Vein endothelial cell (primary cell): ENCODE results near the gene PLVAP. TPM values are rescaled to one million over a fixed set of nuclear protein-coding genes. Genes with fewer than 3 reads are reported as not detected.

ENCODE experiments used
- total RNA-seq: library from RNA; depleted of rRNA; stranded (reverse); fragments of >200 nt; gene quantifications from 2 replicates; pipeline ENCODE4 v1.2.3, GENCODE V29; 2012

Gene PLVAP
- 13.7 and 13.8 TPM in 2 replicates for total RNA-seq

GRCh38 chr19:17376935-17377600 is at the start of gene PLVAP:
Gene PLVAP, minus strand, starts transcription at chr19:17377342. Its CDS starts 54 bp downstream, at chr19:17377288.

GRCh38 chr19:17419621-17420474 is 42.7 kb upstream of the PLVAP start, which contains the start of gene MVB12A:
Gene MVB12A, plus strand, starts transcription at chr19:17420047. Its CDS starts 89 bp downstream, at chr19:17420136.

DNA sequence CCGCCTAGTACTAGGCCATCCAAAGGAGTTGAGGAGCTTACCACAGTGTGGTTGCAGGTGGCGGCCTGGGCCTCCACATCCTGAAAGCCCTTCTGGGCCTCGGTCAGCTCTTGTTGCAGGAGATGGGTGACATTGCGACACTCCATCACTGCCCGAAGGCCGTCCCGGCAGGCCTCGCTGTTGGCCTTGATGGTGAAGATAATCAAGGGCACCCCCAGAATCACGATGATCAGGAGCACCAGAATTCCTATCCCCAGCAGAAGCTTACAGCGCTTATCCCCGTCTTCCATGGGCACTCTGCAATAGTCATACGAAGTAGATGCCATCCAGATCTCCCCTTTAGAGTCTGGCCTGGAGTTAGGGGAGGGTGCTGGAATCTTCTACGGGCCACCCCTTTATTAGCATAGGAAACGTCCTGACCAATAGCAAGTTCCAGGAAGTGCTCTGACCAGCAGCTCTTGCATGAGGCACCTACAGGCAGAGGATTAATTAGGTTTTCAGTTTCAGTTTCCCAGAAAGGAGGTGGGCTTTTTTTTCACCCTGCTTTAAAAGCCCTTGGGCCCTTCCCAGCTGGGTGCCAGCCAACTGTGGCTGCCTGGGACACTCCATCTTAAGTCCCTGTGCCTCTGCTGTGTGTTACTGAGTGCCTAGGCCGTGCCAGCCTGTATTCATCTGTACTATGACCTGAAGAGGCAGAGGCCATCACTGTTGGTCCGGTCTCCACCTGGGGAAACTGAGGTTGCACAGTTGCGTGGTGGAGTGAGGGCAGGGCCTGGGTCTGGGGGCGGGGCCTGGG is 28.3 kb upstream of the PLVAP start, which contains the start of gene BST2:
Gene BST2, minus strand, starts transcription at position 381 of the 796 bp plus-strand sequence. Its CDS starts 55 bp downstream, at position 326.

DNA sequence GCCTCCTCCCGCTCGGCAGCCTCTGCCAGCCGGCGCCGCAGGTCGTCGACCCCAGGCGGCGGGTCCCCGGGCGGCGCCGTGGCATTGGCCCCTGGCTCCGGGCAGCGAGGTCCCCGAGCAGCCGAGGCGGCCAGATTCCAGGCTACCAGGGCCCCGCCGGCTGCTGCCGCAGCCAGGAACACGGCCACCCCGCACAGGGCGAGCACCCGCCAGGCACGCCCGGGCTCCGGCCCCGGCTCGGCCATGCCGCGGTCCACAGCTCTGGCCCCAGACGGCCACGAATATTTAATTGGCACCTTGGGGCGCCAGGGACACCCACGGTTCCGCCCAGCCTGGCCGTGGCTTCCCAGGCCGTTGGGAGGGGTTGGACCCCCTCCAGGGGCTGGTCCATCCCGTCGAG is 16.8 kb upstream of the PLVAP start, which contains the start of gene CCDC194:
Gene CCDC194, minus strand, starts transcription at position 283 of the 400 bp plus-strand sequence. Its CDS starts 38 bp downstream, at position 245.

GRCh38 chr19:17336872-17337674 is 40.1 kb downstream of the PLVAP start, which contains the start of gene GTPBP3:
Gene GTPBP3, plus strand, starts transcription at chr19:17337553. Its CDS starts 59 bp downstream, at chr19:17337612.

DNA sequence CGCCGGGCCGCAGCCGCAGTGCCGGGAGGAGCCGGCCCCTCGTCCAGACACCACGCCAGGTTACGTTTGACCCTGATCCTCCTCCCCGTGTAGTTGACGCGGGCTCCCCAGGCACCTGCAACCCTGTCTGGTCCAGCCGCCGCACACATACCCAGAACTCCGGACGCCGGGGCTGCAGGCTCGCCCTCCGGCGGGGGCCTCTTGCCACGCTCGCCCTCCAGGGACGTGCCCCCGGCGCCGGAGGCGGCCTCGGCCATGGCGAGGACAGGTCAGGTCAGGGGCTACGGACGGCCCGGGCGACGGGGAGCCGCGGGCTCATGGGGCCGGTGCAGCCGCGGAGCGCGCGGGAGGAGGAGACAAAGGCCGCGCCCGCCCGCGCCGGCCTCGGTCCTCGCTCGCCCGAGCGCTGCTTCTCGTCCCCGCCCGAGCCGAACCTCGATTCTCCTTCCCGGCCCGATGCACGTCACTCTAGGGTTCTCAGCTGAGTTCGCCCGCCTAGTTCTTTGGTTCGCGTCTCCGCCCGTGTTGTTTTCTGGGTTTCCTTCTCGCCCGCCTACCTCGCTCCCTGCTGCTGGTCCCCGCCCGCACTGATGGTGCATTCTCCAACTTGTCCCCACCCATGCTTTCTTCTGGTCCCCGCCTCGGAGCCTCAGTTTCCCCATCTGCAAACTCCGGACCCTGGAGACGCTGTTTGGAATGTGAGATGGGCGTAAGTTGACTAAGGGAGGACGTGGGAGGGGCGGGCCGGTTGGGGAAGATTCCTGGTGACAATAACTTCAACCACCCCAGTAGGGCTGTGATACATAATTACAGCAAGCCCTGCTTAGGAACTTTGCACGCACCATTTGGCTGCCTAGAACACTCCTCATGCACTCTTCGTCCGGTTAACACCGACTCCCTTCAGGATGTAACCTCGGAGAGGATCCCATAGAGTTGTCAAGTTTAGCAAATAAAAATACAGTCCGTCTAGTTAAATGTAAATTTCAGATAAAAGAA is 42.4 kb downstream of the PLVAP start, which contains the start of gene ANO8:
Gene ANO8, minus strand, starts transcription at position 442 of the 996 bp plus-strand sequence. Its CDS starts 185 bp downstream, at position 257.

DNA sequence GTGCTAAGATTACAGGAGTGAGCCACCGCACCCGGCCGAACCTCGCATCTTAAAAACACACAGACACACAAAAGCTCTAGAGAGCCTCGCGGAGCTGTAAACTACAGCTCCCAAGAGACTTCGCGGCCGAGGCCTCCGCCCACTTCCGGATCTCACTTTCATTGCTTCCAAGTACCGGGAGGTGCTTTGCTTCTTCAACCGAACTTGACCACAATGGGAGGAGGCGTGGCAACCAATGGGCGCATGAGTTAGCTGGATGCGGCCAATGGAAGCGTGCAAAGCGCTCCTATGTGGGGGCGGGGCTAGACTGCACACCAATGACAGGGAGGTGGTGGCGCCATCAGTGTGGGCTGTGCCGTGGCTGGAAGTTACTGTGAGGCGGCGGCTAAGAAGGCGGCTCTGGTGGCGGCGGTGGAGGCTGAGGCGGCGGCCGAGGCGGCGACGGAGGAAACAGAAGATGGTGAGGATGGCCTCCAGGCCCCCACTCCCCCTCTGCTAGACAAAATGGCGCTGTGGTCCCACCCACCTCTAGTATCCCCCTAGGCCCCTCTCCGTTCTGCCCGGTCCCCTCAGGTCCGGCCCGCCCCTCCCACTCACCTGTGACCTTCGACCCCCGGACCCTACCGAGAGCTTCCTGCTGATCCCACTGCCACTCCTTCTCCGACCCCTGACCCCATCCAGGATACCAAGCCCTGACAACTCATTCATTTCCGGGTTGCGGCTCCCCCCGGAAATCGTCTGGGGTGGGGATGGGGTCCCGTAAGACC is 67.8 kb downstream of the PLVAP start, which contains the start of gene DDA1:
Gene DDA1, plus strand, starts transcription at position 366 of the 767 bp plus-strand sequence. Its CDS starts 92 bp downstream, at position 458.

DNA sequence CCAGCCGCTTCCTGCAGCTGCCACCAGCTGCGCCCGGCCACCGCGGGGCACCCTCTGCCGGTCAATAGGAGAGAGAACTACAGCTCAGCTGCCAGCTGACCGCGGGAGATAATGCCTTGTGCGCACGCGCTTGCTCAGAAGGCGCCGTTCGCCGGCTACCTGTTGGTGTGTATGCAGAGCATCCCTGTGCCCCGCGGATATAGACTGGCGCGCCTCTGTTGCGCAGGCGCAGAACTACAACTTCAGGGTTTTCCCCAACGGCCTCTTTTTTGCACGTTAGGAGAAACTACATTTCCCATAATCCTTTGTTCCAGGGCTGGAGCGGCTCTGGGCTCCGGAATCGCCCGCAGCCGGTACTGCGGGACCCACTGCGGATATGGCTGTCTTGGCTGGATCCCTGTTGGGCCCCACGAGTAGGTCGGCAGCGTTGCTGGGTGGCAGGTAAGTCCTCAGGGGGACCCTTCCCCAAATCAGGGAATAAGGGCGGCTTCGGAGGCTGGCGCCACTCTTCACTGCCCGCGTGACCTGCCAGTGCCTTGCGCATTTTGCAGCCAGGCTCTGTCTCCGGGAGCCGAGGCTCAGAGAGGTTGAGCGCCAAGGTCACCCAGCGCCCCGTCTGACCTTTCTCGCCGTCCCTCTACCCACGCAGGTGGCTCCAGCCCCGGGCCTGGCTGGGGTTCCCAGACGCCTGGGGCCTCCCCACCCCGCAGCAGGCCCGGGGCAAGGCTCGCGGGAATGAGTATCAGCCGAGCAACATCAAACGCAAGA is 71.4 kb downstream of the PLVAP start, which contains the start of gene MRPL34:
Gene MRPL34, plus strand, starts transcription at position 356 of the 768 bp plus-strand sequence. Its CDS starts 21 bp downstream, at position 377.

GRCh38 chr19:17303167-17303939 is 73.8 kb downstream of the PLVAP start, which contains the start of gene ABHD8:
Gene ABHD8, minus strand, starts transcription at chr19:17303425. Its CDS starts 1,809 bp downstream, at chr19:17301616.

Other genes starting within 250 kb of the PLVAP start
- gene USE1, start 162.0 kb downstream of the PLVAP start, total RNA-seq, result 11.1 and 18.0 TPM in 2 replicates
- gene OCEL1, start 151.1 kb downstream of the PLVAP start, total RNA-seq, result 3.5 and 4.6 TPM in 2 replicates
- 35.3 and 46.4 TPM in 2 replicates for gene NR2F6, start 131.4 kb downstream of the PLVAP start, total RNA-seq
- 22.8 and 28.7 TPM in 2 replicates for gene USHBP1, start 112.6 kb downstream of the PLVAP start, total RNA-seq
- 103 and 107 TPM in 2 replicates for gene BABAM1, start 109.9 kb downstream of the PLVAP start, total RNA-seq
- 0.96 and 1.3 TPM in 2 replicates for gene ANKLE1, start 95.4 kb downstream of the PLVAP start, total RNA-seq
- 6.1 and 16.0 TPM in 2 replicates for gene ABHD8, start 73.9 kb downstream of the PLVAP start, total RNA-seq
- 35.3 and 40.2 TPM in 2 replicates for gene MRPL34, start 71.5 kb downstream of the PLVAP start, total RNA-seq
- 33.3 and 46.4 TPM in 2 replicates for gene DDA1, start 67.8 kb downstream of the PLVAP start, total RNA-seq
- gene ANO8, start 42.5 kb downstream of the PLVAP start, total RNA-seq, result 3.5 and 5.6 TPM in 2 replicates
- gene GTPBP3, start 39.8 kb downstream of the PLVAP start, total RNA-seq, result 14.0 and 21.3 TPM in 2 replicates
- not detected in 2 replicates for gene CCDC194, start 16.9 kb upstream of the PLVAP start, total RNA-seq
- 0.19 and 0.65 TPM in 2 replicates for gene BST2, start 28.3 kb upstream of the PLVAP start, total RNA-seq
- gene MVB12A, start 42.7 kb upstream of the PLVAP start, total RNA-seq, result 45.9 and 77.1 TPM in 2 replicates
- 0.33 TPM in 1 of 2 replicates, not detected in the other for gene TMEM221, start 71.3 kb upstream of the PLVAP start, total RNA-seq
- gene NXNL1, start 83.6 kb upstream of the PLVAP start, total RNA-seq, result not detected in 2 replicates
- gene SLC27A1, start 93.2 kb upstream of the PLVAP start, total RNA-seq, result 8.6 and 21.9 TPM in 2 replicates
- 50.0 and 67.4 TPM in 2 replicates for gene PGLS, start 134.3 kb upstream of the PLVAP start, total RNA-seq
- 138 and 149 TPM in 2 replicates for gene COLGALT1, start 178.3 kb upstream of the PLVAP start, total RNA-seq